T-helper 17 cell (primary cell): ENCODE results near the gene AMOTL2. TPM values are rescaled to one million over a fixed set of nuclear protein-coding genes. Genes with fewer than 3 reads are reported as not detected.

Experiments used
- ATAC-seq: fragments of 150-1000 bp; cut with Tn5 transposase; 2 replicates; pipeline ENCODE4 v1.10.0; 2021; ENCODE audit warnings: mild to moderate bottlenecking, moderate library complexity
- DNase-seq, 3 donors: peaks; one replicate each; pipeline versions ENCODE4 v3.0.0 to v3.0.0-alpha.2; 2020 to 2021
- H3K9me3 ChIP-seq: one replicate; pipeline ENCODE4 v1.7.0; 2013; ENCODE audit warnings: low read length, mild to moderate bottlenecking; ENCODE audit not compliant: control insufficient read depth, poor library complexity, severe bottlenecking
- H3K27ac Mint-ChIP-seq: one replicate; pipeline ENCODE4 v1.8.0; 2022; ENCODE audit warnings: mild to moderate bottlenecking, moderate library complexity, mixed read lengths
- H3K27me3 Mint-ChIP-seq: one replicate; pipeline ENCODE4 v1.8.0; 2022; ENCODE audit warnings: mixed read lengths
- H3K36me3 Mint-ChIP-seq: one replicate; pipeline ENCODE4 v1.8.0; 2022; ENCODE audit warnings: low read depth, mixed read lengths
- H3K4me1 Mint-ChIP-seq: one replicate; pipeline ENCODE4 v1.8.0; 2022; ENCODE audit warnings: mild to moderate bottlenecking, mixed read lengths
- H3K4me3 Mint-ChIP-seq: one replicate; pipeline ENCODE4 v1.8.0; 2022; ENCODE audit warnings: mild to moderate bottlenecking, moderate library complexity, mixed read lengths
- total RNA-seq, 4 donors: library from RNA in 2 of 4; stranded (reverse) in 2 of 4; gene quantifications; one replicate each; pipeline ENCODE4 v1.2.3 and lab custom pipeline; 2022 to 2026

Gene AMOTL2
- total RNA-seq, 2 donors from 2014 or later, result not detected

- no peaks in the 10 kb centered on the region for H3K36me3 Mint-ChIP-seq
- no peaks in the 10 kb centered on the region for H3K27me3 Mint-ChIP-seq
- ATAC-seq (no peak), DNase-seq (no peak)
- H3K27ac Mint-ChIP-seq, result no peak overlapping the region
- peaks cover 20% of the 10 kb centered on the region for H3K4me1 Mint-ChIP-seq
- no peak overlapping the region for H3K4me3 Mint-ChIP-seq
- no peaks in the 10 kb centered on the region for H3K9me3 ChIP-seq
Measured at GRCh38 chr3:134367869-134368750, 6.1 kb downstream of the AMOTL2 start.

GRCh38 chr3:134366928-134367811 is 7.1 kb downstream of the AMOTL2 start:
- no peaks in the 10 kb centered on the region for H3K27me3 Mint-ChIP-seq
- H3K4me3 Mint-ChIP-seq, result no peak overlapping the region
- ATAC-seq (no peak), DNase-seq (no peak)
- no peaks in the 10 kb centered on the region for H3K9me3 ChIP-seq
- H3K36me3 Mint-ChIP-seq, result no peaks in the 10 kb centered on the region
- no peak overlapping the region for H3K27ac Mint-ChIP-seq
- H3K4me1 Mint-ChIP-seq, result peaks cover 22% of the 10 kb centered on the region

GRCh38 chr3:134366221-134366927 is 7.9 kb downstream of the AMOTL2 start:
- H3K27ac Mint-ChIP-seq, result no peak overlapping the region
- H3K4me1 Mint-ChIP-seq, result peaks cover 22% of the 10 kb centered on the region

DNA sequence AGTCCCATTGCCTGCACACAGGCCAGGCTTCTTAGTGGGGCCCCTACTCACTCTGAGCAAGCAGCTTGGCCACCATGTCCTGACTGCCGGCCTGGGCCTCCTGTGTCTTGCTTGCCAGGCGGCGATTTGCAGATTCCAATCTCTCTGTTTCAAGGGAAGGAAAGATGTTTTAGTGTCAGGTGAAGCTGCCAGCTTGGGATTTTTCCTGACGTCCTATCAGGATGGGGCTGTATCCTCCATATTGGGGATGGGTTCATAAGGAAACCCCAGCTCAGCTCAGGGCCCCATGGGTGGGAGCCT is 8.5 kb downstream of the AMOTL2 start:
- Mint-ChIP-seq H3K27me3 (no peaks in the 10 kb centered on the region), H3K27ac (no peak overlapping the region), H3K36me3 (no peaks in the 10 kb centered on the region), H3K4me3 (peak overlapping the region; percentile 95), H3K4me1 (peaks cover 22% of the 10 kb centered on the region)
- H3K9me3 ChIP-seq, result no peaks in the 10 kb centered on the region
- no peak for DNase-seq
- ATAC-seq, result no peak

More at GRCh38 chr3:134366221-134366927, 7.9 kb downstream of the AMOTL2 start:
- H3K9me3 ChIP-seq, result no peaks in the 10 kb centered on the region
- ATAC-seq (no peak), DNase-seq (no peak)
- Mint-ChIP-seq H3K36me3 (no peaks in the 10 kb centered on the region), H3K4me3 (no peak overlapping the region), H3K27me3 (no peaks in the 10 kb centered on the region)

DNA sequence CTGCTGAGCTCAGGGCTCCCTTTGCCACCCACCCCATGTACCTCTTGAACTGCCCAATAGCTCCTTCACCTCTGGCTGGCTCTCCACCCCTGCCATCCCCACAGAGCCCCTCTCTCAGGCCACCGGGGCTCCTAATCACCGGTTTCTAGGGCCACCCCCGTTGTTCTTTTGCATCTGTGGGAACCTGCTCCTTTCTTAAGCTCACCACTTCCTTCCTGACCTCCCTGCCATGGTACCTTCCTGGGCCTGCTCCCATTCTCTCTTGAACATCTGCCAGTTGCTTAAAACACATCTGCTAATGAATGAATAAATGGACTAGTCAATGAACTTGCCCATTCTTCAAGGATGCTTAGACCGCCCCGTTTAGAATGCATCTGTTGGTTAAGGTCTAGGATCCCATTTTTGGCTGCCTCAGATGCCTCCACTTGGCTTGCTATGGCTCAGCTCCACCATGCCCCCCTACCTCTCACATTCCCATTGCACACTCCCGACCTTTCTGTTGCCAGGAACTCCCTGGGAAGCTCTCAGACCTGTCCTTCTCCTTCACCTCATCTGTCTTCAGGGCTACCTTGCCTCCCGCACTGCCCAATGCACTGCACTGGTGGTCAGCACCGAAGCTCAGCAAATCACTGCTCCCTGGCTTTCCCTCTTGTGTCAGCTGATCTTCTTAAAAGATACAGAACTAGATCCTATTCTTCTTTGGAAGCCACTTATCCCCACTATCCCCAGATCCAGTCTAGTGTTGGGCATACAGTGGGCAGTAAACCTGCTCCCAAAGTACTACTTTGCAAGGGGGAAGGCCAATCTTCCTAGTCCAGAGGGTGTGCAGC is 9.1 kb downstream of the AMOTL2 start:
- H3K27me3 Mint-ChIP-seq, result no peaks in the 10 kb centered on the region
- peak; percentile 52 for ATAC-seq
- H3K9me3 ChIP-seq, result no peaks in the 10 kb centered on the region
- peak overlapping the region; percentile 95 for H3K4me3 Mint-ChIP-seq
- H3K27ac Mint-ChIP-seq, result peak overlapping the region; percentile 84
- H3K36me3 Mint-ChIP-seq, result no peaks in the 10 kb centered on the region
- no peak for DNase-seq
- peaks cover 22% of the 10 kb centered on the region for H3K4me1 Mint-ChIP-seq

GRCh38 chr3:134364061-134364935 is 9.9 kb downstream of the AMOTL2 start:
- H3K9me3 ChIP-seq, result no peaks in the 10 kb centered on the region
- ATAC-seq, result peak; percentile 41
- no peak for DNase-seq
- peak overlapping the region; percentile 84 for H3K27ac Mint-ChIP-seq
- H3K4me1 Mint-ChIP-seq, result peaks cover 22% of the 10 kb centered on the region
- peak overlapping the region; percentile 95 for H3K4me3 Mint-ChIP-seq
- no peaks in the 10 kb centered on the region for H3K27me3 Mint-ChIP-seq
- H3K36me3 Mint-ChIP-seq, result no peaks in the 10 kb centered on the region

DNA sequence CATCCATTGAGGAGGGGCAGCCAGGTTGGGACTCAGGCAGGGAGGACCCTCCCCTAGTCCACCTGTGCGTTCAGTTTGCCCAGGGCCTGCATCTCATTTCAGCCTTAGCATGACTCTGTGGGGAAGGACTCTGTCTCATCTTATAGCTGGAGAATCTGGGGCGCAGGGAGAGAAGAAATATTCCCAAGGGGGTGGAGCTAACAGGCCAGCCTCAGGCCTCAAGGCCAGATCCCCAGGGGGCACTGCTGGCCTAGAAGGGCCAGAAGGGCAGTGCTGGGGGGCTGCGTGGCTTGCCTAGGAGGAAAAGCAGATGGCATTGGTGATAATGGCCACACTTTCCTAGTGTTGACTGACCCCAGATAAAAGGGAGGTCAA is 10.9 kb downstream of the AMOTL2 start:
- Mint-ChIP-seq H3K27me3 (no peaks in the 10 kb centered on the region), H3K4me3 (peak overlapping the region; percentile 95), H3K27ac (peak overlapping the region; percentile 6), H3K36me3 (no peaks in the 10 kb centered on the region), H3K4me1 (peaks cover 22% of the 10 kb centered on the region)
- no peaks in the 10 kb centered on the region for H3K9me3 ChIP-seq
- no peak for ATAC-seq
- DNase-seq, result no peak

GRCh38 chr3:134362670-134363380 is 11.4 kb downstream of the AMOTL2 start:
- H3K4me3 Mint-ChIP-seq, result peak overlapping the region; percentile 95
- no peaks in the 10 kb centered on the region for H3K36me3 Mint-ChIP-seq
- H3K27me3 Mint-ChIP-seq, result no peaks in the 10 kb centered on the region
- H3K27ac Mint-ChIP-seq, result no peak overlapping the region
- peaks cover 22% of the 10 kb centered on the region for H3K4me1 Mint-ChIP-seq
- H3K9me3 ChIP-seq, result no peaks in the 10 kb centered on the region
- DNase-seq, result no peak
- ATAC-seq, result no peak

GRCh38 chr3:134362221-134362620 is 12.0 kb downstream of the AMOTL2 start:
- H3K4me1 Mint-ChIP-seq, result peaks cover 22% of the 10 kb centered on the region
- no peak overlapping the region for H3K4me3 Mint-ChIP-seq
- no peak for DNase-seq
- H3K9me3 ChIP-seq, result no peaks in the 10 kb centered on the region
- H3K36me3 Mint-ChIP-seq, result no peaks in the 10 kb centered on the region
- H3K27ac Mint-ChIP-seq, result no peak overlapping the region
- no peaks in the 10 kb centered on the region for H3K27me3 Mint-ChIP-seq
- no peak for ATAC-seq

DNA sequence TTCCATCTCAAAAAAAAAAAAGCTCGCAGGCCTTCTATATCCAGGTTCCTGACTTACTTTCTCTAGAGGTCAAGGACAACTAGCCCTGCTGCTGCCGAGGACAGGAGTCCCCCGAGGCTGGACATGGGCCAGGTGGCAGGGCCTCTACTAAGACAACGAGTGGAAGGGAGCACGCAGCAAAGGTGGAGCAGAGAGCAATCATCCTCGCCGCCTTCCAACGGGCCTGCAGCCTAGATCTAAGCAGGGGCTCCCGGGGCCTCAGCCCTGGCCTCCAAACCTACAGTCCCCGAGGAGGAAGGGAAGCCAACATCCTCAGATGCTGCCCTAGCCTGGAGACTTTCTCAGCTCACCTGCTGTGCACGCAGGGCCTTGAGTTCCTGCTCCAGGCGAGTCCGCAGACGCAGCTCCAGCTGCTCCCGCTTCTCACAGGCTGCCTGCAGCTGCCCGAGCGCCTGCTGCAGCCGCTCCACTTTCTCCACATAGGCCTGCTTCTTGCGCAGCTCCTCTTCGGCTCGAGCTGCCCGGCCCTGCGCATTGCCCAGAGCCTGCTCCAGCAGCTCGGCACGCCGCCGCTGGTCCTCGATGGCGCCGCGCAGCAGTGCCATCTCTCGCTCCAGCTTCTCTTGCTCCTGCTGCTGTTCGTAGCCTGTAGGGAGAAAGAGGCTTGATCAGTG is 12.9 kb downstream of the AMOTL2 start:
- no peak overlapping the region for H3K27ac Mint-ChIP-seq
- H3K4me3 Mint-ChIP-seq, result no peak overlapping the region
- no peak for ATAC-seq
- no peaks in the 10 kb centered on the region for H3K36me3 Mint-ChIP-seq
- H3K4me1 Mint-ChIP-seq, result peaks cover 22% of the 10 kb centered on the region
- no peaks in the 10 kb centered on the region for H3K9me3 ChIP-seq
- no peak for DNase-seq
- H3K27me3 Mint-ChIP-seq, result no peaks in the 10 kb centered on the region

- ATAC-seq (no peak), DNase-seq (no peak)
- H3K27me3 Mint-ChIP-seq, result no peaks in the 10 kb centered on the region
- H3K4me1 Mint-ChIP-seq, result peaks cover 14% of the 10 kb centered on the region
- H3K27ac Mint-ChIP-seq, result no peak overlapping the region
- no peak overlapping the region for H3K4me3 Mint-ChIP-seq
- H3K36me3 Mint-ChIP-seq, result no peaks in the 10 kb centered on the region
- no peaks in the 10 kb centered on the region for H3K9me3 ChIP-seq
Measured at GRCh38 chr3:134360046-134360445, 14.2 kb downstream of the AMOTL2 start.
